ENCODE results near the gene SLBP.

Gene SLBP

DNA sequence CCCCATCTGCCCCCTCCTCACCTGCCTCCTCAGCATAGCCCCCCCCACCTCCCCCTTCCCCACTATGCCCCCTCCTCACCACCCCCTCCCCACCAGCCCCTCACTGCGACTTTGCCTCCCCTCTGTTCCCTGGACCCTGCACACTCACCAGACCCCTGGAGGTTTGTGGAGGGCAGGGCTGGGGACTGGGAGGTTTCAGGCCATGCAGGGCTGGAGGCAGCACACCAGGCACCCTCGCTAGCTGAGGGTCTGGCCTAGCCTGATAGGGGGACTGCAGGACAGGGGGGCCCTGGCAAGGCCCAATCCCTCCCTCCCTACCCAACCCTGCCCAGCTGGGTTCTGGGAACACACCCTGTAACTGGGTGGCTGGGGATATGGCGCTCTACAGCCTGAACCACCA lies 37.3 kb upstream of the SLBP start:
- H3K4me3 ChIP-seq (replicated peaks; ENCODE audit: low read depth, low read length), result no peak overlapping the region
- DNase-seq (ENCODE audit: low read depth), result no peak
- TF ChIP-seq, protein P1, sequence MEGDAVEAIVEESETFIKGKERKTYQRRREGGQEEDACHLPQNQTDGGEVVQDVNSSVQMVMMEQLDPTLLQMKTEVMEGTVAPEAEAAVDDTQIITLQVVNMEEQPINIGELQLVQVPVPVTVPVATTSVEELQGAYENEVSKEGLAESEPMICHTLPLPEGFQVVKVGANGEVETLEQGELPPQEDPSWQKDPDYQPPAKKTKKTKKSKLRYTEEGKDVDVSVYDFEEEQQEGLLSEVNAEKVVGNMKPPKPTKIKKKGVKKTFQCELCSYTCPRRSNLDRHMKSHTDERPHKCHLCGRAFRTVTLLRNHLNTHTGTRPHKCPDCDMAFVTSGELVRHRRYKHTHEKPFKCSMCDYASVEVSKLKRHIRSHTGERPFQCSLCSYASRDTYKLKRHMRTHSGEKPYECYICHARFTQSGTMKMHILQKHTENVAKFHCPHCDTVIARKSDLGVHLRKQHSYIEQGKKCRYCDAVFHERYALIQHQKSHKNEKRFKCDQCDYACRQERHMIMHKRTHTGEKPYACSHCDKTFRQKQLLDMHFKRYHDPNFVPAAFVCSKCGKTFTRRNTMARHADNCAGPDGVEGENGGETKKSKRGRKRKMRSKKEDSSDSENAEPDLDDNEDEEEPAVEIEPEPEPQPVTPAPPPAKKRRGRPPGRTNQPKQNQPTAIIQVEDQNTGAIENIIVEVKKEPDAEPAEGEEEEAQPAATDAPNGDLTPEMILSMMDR (IDR thresholded peaks at IDR 0.05; ENCODE audit: low read length, missing control alignments), result no peak

DNA sequence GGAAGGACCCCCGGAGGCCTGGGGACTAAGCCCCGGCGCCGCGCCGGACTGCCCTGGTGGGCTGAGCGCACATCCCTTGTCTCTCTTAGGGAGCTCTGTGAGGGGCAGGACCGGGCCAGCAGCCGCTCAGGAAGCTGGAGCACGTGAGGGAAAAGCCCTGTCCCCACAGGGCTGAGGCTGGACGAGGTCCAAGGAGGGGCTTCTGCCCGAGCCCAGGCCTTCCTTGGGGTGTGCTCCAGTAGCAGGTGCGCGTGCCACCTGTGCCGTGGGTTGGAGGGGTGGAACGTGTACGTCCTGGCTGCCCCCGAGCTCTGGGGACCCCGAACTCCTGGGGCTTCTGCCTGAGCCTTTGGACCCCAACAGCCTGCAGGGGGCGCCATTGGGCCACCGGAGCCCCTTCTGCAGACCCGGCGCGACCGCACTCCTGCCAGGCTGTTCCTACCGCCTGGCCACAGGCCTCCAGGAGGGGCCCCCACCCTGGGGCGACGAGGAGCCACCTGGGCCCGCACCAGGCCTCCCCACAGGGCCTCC lies 36.4 kb upstream of the SLBP start:
- peak; percentile 70 for DNase-seq (ENCODE audit: low read depth)
- TF ChIP-seq, protein P1 (IDR thresholded peaks at IDR 0.05; ENCODE audit: low read length, missing control alignments), result peak; percentile 66
- no peak overlapping the region for H3K4me3 ChIP-seq (replicated peaks; ENCODE audit: low read depth, low read length)

DNA sequence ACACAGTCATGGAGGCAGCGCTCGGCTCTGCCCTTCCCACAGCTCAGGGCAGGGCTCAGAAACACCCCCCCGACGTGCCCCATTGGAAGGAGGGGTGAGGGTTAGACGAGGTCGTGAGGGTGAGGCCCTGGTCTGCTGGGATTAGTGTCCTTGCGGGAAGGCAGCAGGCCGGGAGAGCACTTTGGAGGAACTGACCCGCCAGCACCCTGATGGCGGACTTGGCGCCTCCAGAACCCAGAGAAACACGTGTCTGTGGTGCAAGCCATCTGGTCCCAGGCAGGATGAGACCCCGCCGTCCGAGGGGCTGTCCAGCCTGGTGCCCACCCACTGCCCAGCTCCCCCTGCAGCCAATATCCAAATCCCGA lies 35.5 kb upstream of the SLBP start:
- H3K4me3 ChIP-seq (replicated peaks; ENCODE audit: low read depth, low read length), result no peak overlapping the region
- TF ChIP-seq, protein P1 (IDR thresholded peaks at IDR 0.05; ENCODE audit: low read length, missing control alignments), result no peak
- no peak for DNase-seq (ENCODE audit: low read depth)

DNA sequence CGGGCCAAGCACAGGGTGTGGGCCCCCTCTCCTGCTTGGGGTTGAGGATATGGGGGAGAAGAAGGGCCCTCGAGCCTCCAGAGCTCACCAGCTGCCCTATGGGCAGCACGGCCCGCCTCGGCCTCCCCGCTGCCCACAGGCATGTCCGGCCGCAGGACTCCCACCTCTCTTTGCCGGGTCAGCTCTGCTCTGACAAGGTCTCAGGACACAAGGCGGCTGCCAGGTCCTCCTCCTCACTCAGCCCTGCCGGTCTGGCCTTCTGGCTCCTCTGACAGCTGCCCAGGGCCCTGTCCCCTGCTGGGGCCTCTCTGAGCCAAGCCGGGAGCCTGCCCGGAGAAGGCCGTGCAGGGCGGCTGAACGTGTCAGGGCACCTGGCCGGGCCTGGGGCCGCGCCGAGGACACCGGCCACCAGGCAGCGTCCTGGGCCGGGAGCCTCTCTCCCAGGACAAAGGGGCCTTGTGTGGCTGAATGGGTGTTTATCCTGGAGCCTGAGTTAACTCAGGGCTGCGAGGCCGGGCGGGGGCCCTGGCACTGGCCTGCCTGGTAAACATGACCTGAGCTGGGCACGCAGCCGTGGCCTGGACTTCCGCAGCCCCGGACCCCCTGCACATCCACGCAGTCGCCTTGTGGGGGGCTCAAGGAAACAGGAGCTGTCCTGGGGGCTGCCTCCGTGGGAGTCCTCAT lies 34.9 kb upstream of the SLBP start:
- TF ChIP-seq, protein P1 (IDR thresholded peaks at IDR 0.05; ENCODE audit: low read length, missing control alignments), result no peak
- no peak for DNase-seq (ENCODE audit: low read depth)
- no peak overlapping the region for H3K4me3 ChIP-seq (replicated peaks; ENCODE audit: low read depth, low read length)

DNA sequence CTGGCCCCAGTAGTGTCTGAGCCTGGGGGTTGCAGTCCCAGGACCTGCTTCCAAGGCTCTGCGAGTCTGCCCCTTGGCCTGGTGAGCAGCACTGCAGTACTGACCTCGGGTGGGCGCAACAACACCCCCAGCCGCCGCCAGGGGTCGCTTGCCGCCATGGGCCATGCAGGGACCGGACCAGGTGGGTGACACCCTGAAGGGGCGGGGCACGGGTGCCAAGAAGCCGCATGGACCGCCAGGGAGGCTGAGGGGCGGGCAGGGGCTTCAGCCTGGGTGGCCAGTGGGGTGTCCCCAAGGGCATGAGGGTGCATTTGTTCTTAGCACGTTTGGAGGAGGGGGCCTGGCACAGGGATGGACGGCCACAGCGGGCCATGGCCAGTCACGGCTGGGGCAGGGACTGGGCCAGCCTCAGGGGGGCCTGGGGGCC lies 34.2 kb upstream of the SLBP start:
- peak; percentile 72 for DNase-seq (ENCODE audit: low read depth)
- TF ChIP-seq, protein P1 (IDR thresholded peaks at IDR 0.05; ENCODE audit: low read length, missing control alignments), result peak; percentile 79
- no peak overlapping the region for H3K4me3 ChIP-seq (replicated peaks; ENCODE audit: low read depth, low read length)

DNA sequence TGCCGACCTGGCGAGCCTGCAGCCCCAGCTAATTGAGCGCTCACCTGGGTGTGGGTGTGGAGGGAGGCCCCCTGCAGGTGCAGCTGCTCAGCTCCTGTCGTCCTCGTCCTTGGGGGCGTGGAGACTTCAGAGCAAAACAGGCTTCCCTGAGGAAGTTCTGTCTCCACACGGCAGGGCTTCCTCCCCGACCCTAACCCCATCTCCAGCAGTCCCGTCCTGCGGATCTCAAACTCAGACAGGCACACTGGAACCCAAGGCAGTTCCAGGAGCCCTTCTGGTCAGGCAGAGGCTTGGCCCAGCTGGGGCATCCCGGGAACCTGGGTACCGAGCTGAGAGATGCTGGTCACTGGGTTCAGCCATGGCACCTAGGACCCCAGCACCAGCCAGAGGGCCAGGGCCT lies 33.6 kb upstream of the SLBP start:
- TF ChIP-seq, protein P1 (IDR thresholded peaks at IDR 0.05; ENCODE audit: low read length, missing control alignments), result no peak
- no peak overlapping the region for H3K4me3 ChIP-seq (replicated peaks; ENCODE audit: low read depth, low read length)

DNA sequence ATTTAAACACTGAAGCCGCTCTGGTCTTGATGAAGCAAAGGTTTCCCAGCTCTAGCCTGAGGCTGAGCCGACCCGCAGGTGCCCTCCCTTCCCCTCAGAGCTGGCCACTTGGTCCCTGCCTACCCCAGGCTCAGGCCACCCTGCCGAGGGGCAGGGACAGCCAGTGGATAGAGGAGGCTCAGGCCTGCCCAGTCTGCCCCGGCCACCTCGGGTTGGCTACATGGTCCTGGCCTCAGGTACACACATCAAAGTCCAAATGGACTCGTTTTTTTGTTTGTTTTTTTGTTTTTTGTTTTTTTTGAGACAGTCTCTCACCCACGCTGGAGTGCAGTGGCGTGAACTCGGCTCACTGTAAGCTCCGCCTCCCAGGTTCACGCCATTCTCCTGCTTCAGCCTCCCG lies 33.0 kb upstream of the SLBP start:
- DNase-seq (ENCODE audit: low read depth), result no peak
- H3K4me3 ChIP-seq (replicated peaks; ENCODE audit: low read depth, low read length), result no peak overlapping the region
- TF ChIP-seq, protein P1 (IDR thresholded peaks at IDR 0.05; ENCODE audit: low read length, missing control alignments), result no peak

More for the DNA sequence above, 33.6 kb upstream of the SLBP start:
- no peak for DNase-seq (ENCODE audit: low read depth)

Data from fibroblast of pulmonary artery (primary cell).